ENCODE measurements around the gene GIMD1.

DNA sequence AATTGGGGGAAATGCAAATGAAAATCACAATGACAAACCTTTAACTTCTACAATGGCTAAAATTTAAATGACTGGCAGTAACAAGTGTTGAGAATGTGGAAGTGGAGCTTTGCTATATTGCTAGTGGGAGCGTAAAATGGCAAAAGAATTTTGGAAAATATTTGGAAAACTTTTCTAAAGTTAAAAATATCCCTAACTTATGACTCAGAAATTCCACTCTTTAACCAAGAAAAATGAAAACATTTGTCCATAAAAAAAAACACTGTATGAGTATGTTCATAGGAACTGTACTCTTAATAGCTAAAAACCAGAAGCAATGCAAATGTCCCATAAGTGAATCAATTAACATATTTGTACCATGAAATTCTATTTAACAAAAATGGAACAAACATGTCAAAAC, 56.2 kb downstream of the GIMD1 start:
- no peak for TF ChIP-seq NFRKB (IDR thresholded peaks at IDR 0.05)
- TF ChIP-seq FOXM1 (IDR thresholded peaks at IDR 0.05; ENCODE audit: borderline replicate concordance), result no peak
- no peak for TF ChIP-seq SP1 (IDR thresholded peaks at IDR 0.05)
- no peak for TF ChIP-seq BHLHE40 (IDR thresholded peaks at IDR 0.05; ENCODE audit: borderline replicate concordance)
- TF ChIP-seq LEF1 (IDR thresholded peaks at IDR 0.05; ENCODE audit: borderline replicate concordance), result no peak
- no peak for TF ChIP-seq ARNT (IDR thresholded peaks at IDR 0.05)
- no peak for TF ChIP-seq PKNOX1 (IDR thresholded peaks at IDR 0.05)
- no peak for TF ChIP-seq ELF4 (IDR thresholded peaks at IDR 0.05)
- no peak for TF ChIP-seq TARDBP (IDR thresholded peaks at IDR 0.05)
- no peak for TF ChIP-seq CTBP1 (IDR thresholded peaks at IDR 0.05; ENCODE audit: borderline replicate concordance)
- no peak for TF ChIP-seq FOXA1 (IDR thresholded peaks at IDR 0.05)
- no peak for TF ChIP-seq ZNF384 (IDR thresholded peaks at IDR 0.05)
- TF ChIP-seq FOXK2 (IDR thresholded peaks at IDR 0.05), result no peak

Data from HEK293T (cell line).